ENCODE measurements around the gene SLC7A1. TPM values are rescaled to one million over a fixed set of nuclear protein-coding genes. Genes with fewer than 3 reads are reported as not detected.

Gene SLC7A1
- total and polyA plus RNA-seq, 2 donors (not counting 3 experiments of a cell fraction or from before 2014, with no cell fraction given), result 21.0 to 79.3 TPM

DNA sequence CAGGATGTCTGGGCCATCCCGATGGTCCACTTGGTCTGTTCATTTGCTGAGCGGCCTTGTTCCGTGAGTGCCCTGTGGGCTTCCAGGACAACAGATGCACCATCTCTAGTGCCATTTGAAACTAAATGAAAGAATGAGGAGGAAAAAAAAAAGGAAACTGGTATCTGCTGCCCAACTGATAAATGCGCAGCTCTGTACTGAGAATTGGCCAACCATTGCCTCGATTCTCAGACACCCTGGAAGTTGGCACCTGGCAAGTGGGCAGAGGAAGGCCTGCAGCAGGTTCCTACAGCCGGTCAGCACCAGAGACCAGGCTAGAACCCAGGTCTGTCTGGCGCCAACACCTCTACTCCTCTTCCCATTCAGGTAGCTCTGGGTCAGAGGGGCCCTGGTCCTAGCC, 18.9 kb downstream of the SLC7A1 start:
- Histone ChIP-seq H3K36me3 (ENCODE audit: control insufficient read depth in 2 of 2, extremely low read depth in 1 of 2, insufficient read depth in 2 of 2, low read length in 2 of 2) (no peaks in the 10 kb centered on the region), H3K9me1 (replicated peaks; ENCODE audit: control insufficient read depth, extremely low read depth, insufficient read depth, low read length) (no peaks in the 10 kb centered on the region), H3K27me3 (ENCODE audit: control insufficient read depth in 2 of 2, insufficient read depth in 2 of 2, low read length in 2 of 2) (no peaks in the 10 kb centered on the region), H3K4me1 (ENCODE audit: control insufficient read depth, extremely low read depth, insufficient read depth, low read length) (peaks cover 9% of the 10 kb centered on the region), H3K4me3 (replicated peaks in 1 of 3; ENCODE audit: insufficient read depth in 1 of 3, low read depth in 1 of 3, low read length in 3 of 3) (no peak overlapping the region), H3K79me2 (ENCODE audit: control insufficient read depth, insufficient read depth, low read length) (peaks cover 99% of the 10 kb centered on the region), H3K4me2 (ENCODE audit: insufficient read depth, low read length) (no peak overlapping the region), H3K9me3 (replicated peaks; ENCODE audit: control insufficient read depth, insufficient read depth, low read length) (no peaks in the 10 kb centered on the region), H3K27ac (ENCODE audit: insufficient read depth, low read depth, low read length) (no peak overlapping the region), H3K9ac (replicated peaks; ENCODE audit: extremely low read depth, insufficient read depth, low read length) (no peak overlapping the region), H4K20me1 (replicated peaks; ENCODE audit: control insufficient read depth, extremely low read depth, insufficient read depth, low read length) (peaks cover 2% of the 10 kb centered on the region), H2AFZ (ENCODE audit: low read depth, low read length) (no peak overlapping the region)
- dilution Hi-C loops (cut with MboI; ENCODE audit: extremely low pct_ligation_motif_present, low sequenced_read_pairs) (no loop called here), intact Hi-C loops (cut with micrococcal nuclease) (no loop called here)
- TF ChIP-seq, protein P1, sequence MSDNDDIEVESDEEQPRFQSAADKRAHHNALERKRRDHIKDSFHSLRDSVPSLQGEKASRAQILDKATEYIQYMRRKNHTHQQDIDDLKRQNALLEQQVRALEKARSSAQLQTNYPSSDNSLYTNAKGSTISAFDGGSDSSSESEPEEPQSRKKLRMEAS (IDR thresholded peaks at IDR 0.05; ENCODE audit: insufficient read depth, insufficient read length), result no peak
- TF ChIP-seq POLR2A (IDR thresholded peaks at IDR 0.05; ENCODE audit: low read depth, low read length), result no peak
- no peak for TF ChIP-seq EZH2 (IDR thresholded peaks at IDR 0.05; ENCODE audit: borderline replicate concordance, low read depth, low read length, severe bottlenecking)
- TF ChIP-seq FOS (IDR thresholded peaks at IDR 0.05; ENCODE audit: borderline replicate concordance, insufficient read depth, low read length), result no peak
- TF ChIP-seq CTCF (IDR thresholded peaks at IDR 0.05; ENCODE audit: extremely low read depth in 1 of 2, insufficient read depth in 1 of 2, low read depth in 1 of 2, low read length in 2 of 2), result no peak
- no peak for TF ChIP-seq GATA2 (IDR thresholded peaks at IDR 0.05; ENCODE audit: insufficient read depth, insufficient read length, low read depth, low read length)
- no peak for TF ChIP-seq JUN (IDR thresholded peaks at IDR 0.05; ENCODE audit: borderline replicate concordance, insufficient read depth, insufficient read length, low read depth)
- TF ChIP-seq POLR2AphosphoS5 (IDR thresholded peaks at IDR 0.05; ENCODE audit: insufficient read depth, low read depth, low read length), result no peak
- no peak for TF ChIP-seq MYC (IDR thresholded peaks at IDR 0.05; ENCODE audit: low read depth, low read length)
- no peak for FAIRE-seq
- no TSS peak for BruUV-seq (replicated peaks)
- DNase-seq (ENCODE audit: low read depth, low spot score), result no peak
- ChIA-PET CTCF (interaction anchor here (2.6 to 4.3 kb wide), 2 partner anchors 10 to 13 kb away, joined by 7 to 26 read pairs; no protein-coding TSS in a partner anchor), POLR2A (interaction anchor here (0.6 kb wide), 1 partner anchor 10 kb away, joined by 3 read pairs; no protein-coding TSS in a partner anchor)

All from endothelial cell of umbilical vein (primary cell).